ENCODE results near the gene ZRSR2.

DNA sequence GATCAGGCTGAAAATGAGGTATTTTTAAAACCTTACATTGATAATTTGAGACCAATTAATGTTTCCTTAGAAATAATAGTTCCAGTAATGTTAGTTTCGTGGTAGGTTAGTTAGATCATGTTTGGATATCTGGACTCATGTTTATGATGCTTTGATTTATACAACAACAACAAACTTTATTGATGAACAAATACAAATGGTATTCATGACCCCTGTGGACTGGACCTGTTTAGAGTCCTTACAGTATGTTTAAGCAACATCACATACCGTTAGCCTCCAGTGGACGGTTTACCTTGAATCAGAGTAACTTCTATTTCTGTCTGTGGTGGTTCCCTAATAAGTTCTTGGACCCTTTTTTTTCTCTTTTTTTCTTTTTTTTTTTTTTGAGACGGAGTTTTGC is 18.0 kb downstream of the ZRSR2 start:
- TF ChIP-seq EGR1 (IDR thresholded peaks at IDR 0.05; ENCODE audit: low read depth) (no peak), POLR2A (IDR thresholded peaks at IDR 0.05; ENCODE audit: borderline replicate concordance, extremely low read depth, insufficient read depth, insufficient read length) (no peak), SRF (IDR thresholded peaks at IDR 0.05; ENCODE audit: low read depth) (no peak), EZH2 (IDR thresholded peaks at IDR 0.05) (no peak), POLR2AphosphoS5 (IDR thresholded peaks at IDR 0.05; ENCODE audit: low read depth, low read length) (no peak)
- TF ChIP-seq, protein P1, sequence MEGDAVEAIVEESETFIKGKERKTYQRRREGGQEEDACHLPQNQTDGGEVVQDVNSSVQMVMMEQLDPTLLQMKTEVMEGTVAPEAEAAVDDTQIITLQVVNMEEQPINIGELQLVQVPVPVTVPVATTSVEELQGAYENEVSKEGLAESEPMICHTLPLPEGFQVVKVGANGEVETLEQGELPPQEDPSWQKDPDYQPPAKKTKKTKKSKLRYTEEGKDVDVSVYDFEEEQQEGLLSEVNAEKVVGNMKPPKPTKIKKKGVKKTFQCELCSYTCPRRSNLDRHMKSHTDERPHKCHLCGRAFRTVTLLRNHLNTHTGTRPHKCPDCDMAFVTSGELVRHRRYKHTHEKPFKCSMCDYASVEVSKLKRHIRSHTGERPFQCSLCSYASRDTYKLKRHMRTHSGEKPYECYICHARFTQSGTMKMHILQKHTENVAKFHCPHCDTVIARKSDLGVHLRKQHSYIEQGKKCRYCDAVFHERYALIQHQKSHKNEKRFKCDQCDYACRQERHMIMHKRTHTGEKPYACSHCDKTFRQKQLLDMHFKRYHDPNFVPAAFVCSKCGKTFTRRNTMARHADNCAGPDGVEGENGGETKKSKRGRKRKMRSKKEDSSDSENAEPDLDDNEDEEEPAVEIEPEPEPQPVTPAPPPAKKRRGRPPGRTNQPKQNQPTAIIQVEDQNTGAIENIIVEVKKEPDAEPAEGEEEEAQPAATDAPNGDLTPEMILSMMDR (IDR thresholded peaks at IDR 0.05 in 2 of 3, conservative IDR thresholded peaks at IDR 0.05 in 1 of 3; ENCODE audit: borderline replicate concordance in 1 of 3, insufficient read depth in 1 of 3, low read depth in 2 of 3, low read length in 2 of 3) = no peak
- TF ChIP-seq, protein P2, sequence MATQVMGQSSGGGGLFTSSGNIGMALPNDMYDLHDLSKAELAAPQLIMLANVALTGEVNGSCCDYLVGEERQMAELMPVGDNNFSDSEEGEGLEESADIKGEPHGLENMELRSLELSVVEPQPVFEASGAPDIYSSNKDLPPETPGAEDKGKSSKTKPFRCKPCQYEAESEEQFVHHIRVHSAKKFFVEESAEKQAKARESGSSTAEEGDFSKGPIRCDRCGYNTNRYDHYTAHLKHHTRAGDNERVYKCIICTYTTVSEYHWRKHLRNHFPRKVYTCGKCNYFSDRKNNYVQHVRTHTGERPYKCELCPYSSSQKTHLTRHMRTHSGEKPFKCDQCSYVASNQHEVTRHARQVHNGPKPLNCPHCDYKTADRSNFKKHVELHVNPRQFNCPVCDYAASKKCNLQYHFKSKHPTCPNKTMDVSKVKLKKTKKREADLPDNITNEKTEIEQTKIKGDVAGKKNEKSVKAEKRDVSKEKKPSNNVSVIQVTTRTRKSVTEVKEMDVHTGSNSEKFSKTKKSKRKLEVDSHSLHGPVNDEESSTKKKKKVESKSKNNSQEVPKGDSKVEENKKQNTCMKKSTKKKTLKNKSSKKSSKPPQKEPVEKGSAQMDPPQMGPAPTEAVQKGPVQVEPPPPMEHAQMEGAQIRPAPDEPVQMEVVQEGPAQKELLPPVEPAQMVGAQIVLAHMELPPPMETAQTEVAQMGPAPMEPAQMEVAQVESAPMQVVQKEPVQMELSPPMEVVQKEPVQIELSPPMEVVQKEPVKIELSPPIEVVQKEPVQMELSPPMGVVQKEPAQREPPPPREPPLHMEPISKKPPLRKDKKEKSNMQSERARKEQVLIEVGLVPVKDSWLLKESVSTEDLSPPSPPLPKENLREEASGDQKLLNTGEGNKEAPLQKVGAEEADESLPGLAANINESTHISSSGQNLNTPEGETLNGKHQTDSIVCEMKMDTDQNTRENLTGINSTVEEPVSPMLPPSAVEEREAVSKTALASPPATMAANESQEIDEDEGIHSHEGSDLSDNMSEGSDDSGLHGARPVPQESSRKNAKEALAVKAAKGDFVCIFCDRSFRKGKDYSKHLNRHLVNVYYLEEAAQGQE (IDR thresholded peaks at IDR 0.05; ENCODE audit: low read depth) = no peak

All from HCT116 (cell line).